Measurements from ENCODE around the gene SBK3. TPM values are rescaled to one million over a fixed set of nuclear protein-coding genes. Genes with fewer than 3 reads are reported as not detected.

SBK3 gene
- polyA plus RNA-seq, 1 of the 3 experiments (the other 2 are of a cell fraction) = 0.03 TPM

- TF ChIP-seq SIN3A (IDR thresholded peaks at IDR 0.05; ENCODE audit: borderline replicate concordance, low read depth, low read length) = no peak
- TF ChIP-seq FOXM1 (IDR thresholded peaks at IDR 0.05; ENCODE audit: low read depth) = no peak
- no peak for TF ChIP-seq IRF3 (IDR thresholded peaks at IDR 0.05; ENCODE audit: low read depth, low read length)
- no peak for TF ChIP-seq RAD21 (IDR thresholded peaks at IDR 0.05; ENCODE audit: low read length)
- no peak for TF ChIP-seq TAF1 (IDR thresholded peaks at IDR 0.05; ENCODE audit: borderline replicate concordance, low read depth, low read length)
- TF ChIP-seq ELF1 (IDR thresholded peaks at IDR 0.05) = no peak
These were observed 4.3 kb downstream of the SBK3 start (continued) for GRCh38 chr19:55541091-55541490.

- TF ChIP-seq IRF3 (IDR thresholded peaks at IDR 0.05; ENCODE audit: low read depth, low read length) = no peak
- no peak for TF ChIP-seq MXI1 (IDR thresholded peaks at IDR 0.05; ENCODE audit: low read depth, low read length)
- TF ChIP-seq NRF1 (IDR thresholded peaks at IDR 0.05; ENCODE audit: low read depth, low read length) = no peak
- no peak for TF ChIP-seq FOSL2 (IDR thresholded peaks at IDR 0.05; ENCODE audit: borderline replicate concordance, low read depth)
- no peak for TF ChIP-seq ELF1 (IDR thresholded peaks at IDR 0.05)
- TF ChIP-seq MEF2A (IDR thresholded peaks at IDR 0.05; ENCODE audit: borderline replicate concordance, low read depth) = no peak
- TF ChIP-seq JUND (IDR thresholded peaks at IDR 0.05) = no peak
- TF ChIP-seq USF2 (IDR thresholded peaks at IDR 0.05; ENCODE audit: borderline replicate concordance, low read depth, low read length) = no peak
- no peak for TF ChIP-seq EZH2phosphoT487 (IDR thresholded peaks at IDR 0.05; ENCODE audit: borderline replicate concordance, low read depth)
- no peak for TF ChIP-seq EP300 (IDR thresholded peaks at IDR 0.05; ENCODE audit: borderline replicate concordance in 1 of 2, low read depth in 1 of 2, low read length in 1 of 2)
- TF ChIP-seq RFX5 (IDR thresholded peaks at IDR 0.05; ENCODE audit: low read length) = no peak
- no peak for TF ChIP-seq MAX (IDR thresholded peaks at IDR 0.05; ENCODE audit: low read depth)
- TF ChIP-seq SIN3A (IDR thresholded peaks at IDR 0.05; ENCODE audit: borderline replicate concordance, low read depth, low read length) = no peak
- Histone ChIP-seq H3K9me2 (no peaks in the 10 kb centered on the region), H3K27ac (ENCODE audit: low read depth in 2 of 2, low read length in 1 of 2) (no peak overlapping the region), H3K4me3 (ENCODE audit: low read depth in 2 of 2, low read length in 1 of 2) (no peak overlapping the region), H4K20me1 (ENCODE audit: insufficient read depth) (no peaks in the 10 kb centered on the region), H3K36me3 (replicated peaks in 1 of 2; ENCODE audit: control insufficient read depth in 1 of 2, insufficient read depth in 2 of 2, low read length in 1 of 2) (no peaks in the 10 kb centered on the region), H3K9ac (no peak overlapping the region), H3K9me3 (no peaks in the 10 kb centered on the region), H3K4me1 (ENCODE audit: control insufficient read depth in 1 of 2, insufficient read depth in 2 of 2, low read depth in 1 of 2, low read length in 1 of 2) (peaks cover 0 to 3% of the 10 kb centered on the region in 2 experiments; a peak in 2 of 4 replicates), H3K4me2 (no peak overlapping the region), H3K27me3 (ENCODE audit: insufficient read depth) (no peaks in the 10 kb centered on the region), H3K79me2 (ENCODE audit: insufficient read depth) (no peaks in the 10 kb centered on the region), H3F3A (replicated peaks; ENCODE audit: insufficient read depth) (peaks cover 4% of the 10 kb centered on the region), H2AFZ (ENCODE audit: low read depth) (no peak overlapping the region)
- no peak for DNase-seq
- WGBS (ENCODE audit: low lambda C conversion rate) = 33% methylated on average over 10 of the region's 10 CpGs
- ChIA-PET CTCF (interaction anchor here (1.1 to 1.4 kb wide), 3 partner anchors 23 to 36 kb away, joined by 3 to 5 read pairs (median 4); no protein-coding TSS in a partner anchor), POLR2A (no interaction called here)
These were observed 4.7 kb downstream of the SBK3 start for GRCh38 chr19:55540619-55541018.
